Gastroesophageal sphincter (tissue), 4 donors: Measurements from ENCODE around the gene AP1S1. TPM values are rescaled to one million over a fixed set of nuclear protein-coding genes. Genes with fewer than 3 reads are reported as not detected.

ENCODE experiments used
- ATAC-seq: fragments of 150-250 bp; one replicate; pipeline ENCODE4 v1.9.1; 2016; ENCODE audit warnings: mild to moderate bottlenecking, moderate library complexity
- H3K27ac ChIP-seq, 4 donors: fragments of 200-600 bp; sonication (generic) in 3 of 4; 1 replicate in 3 of 4; 2 replicates in 1 of 4; pipeline ENCODE4 v1.5.1; 2016 to 2019
- H3K27me3 ChIP-seq: fragments of 200-600 bp; sonication (generic); one replicate; pipeline ENCODE4 v1.5.1; 2019
- H3K36me3 ChIP-seq, 2 donors: fragments of 200-600 bp; sonication (generic); one replicate each; pipeline ENCODE4 v1.5.1; 2019; ENCODE audit warnings: control low read depth in 1 of 2
- H3K4me1 ChIP-seq, 3 donors: fragments of 200-600 bp; sonication (generic); 1 replicate in 2 of 3; 2 replicates in 1 of 3; pipeline ENCODE4 v1.5.1; 2016 to 2019; ENCODE audit warnings: control low read depth in 2 of 3
- H3K4me3 ChIP-seq, 2 donors: fragments of 200-600 bp; sonication (generic); one replicate each; pipeline ENCODE4 v1.5.1; 2019; ENCODE audit warnings: mild to moderate bottlenecking in 1 of 2, moderate library complexity in 1 of 2
- H3K9me3 ChIP-seq, 3 donors: fragments of 200-600 bp; sonication (generic); one replicate each; pipeline ENCODE4 v1.5.1; 2017 to 2019; ENCODE audit warnings: control low read depth in 2 of 3
- CTCF ChIP-seq, 4 experiments: fragments of 200-600 bp in 2 of 4; fragments of 450-650 bp in 2 of 4; sonication (generic) in 1 of 4; IDR thresholded peaks; one replicate each; pipeline ENCODE4 v1.5.1; 2017 to 2019; ENCODE audit warnings: antibody characterized with exemption in 4 of 4, mild to moderate bottlenecking in 2 of 4, moderate library complexity in 2 of 4
- EP300 ChIP-seq: sonication (generic); formaldehyde crosslinking; IDR thresholded peaks from one replicate; pipeline ENCODE4 v1.6.1; 2017; ENCODE audit warnings: antibody characterized with exemption, mild to moderate bottlenecking
- POLR2A ChIP-seq, 2 donors: fragments of 450-650 bp; IDR thresholded peaks; one replicate each; pipeline ENCODE4 v1.6.1; 2017; ENCODE audit warnings: antibody characterized with exemption in 2 of 2, mild to moderate bottlenecking in 2 of 2, moderate library complexity in 1 of 2
- POLR2AphosphoS5 ChIP-seq: sonication (generic); formaldehyde crosslinking; IDR thresholded peaks from one replicate; pipeline ENCODE4 v1.6.1; 2017; ENCODE audit warnings: antibody characterized with exemption
- WGBS, 2 donors: methylation state at CpG; one replicate each; pipeline ENCODE4 v1.1.5; 2018; ENCODE audit warnings: low coverage in 1 of 2; 5-methylcytosine and 5-hydroxymethylcytosine counted together
- total RNA-seq, 4 donors: library from RNA; depleted of rRNA; stranded (reverse); fragments of >200 nt; gene quantifications; one replicate each; pipeline ENCODE4 v1.1.0, GENCODE V29; 2016

Gene AP1S1
- total RNA-seq, 4 donors from 2014 or later, result 21.9 to 69.5 (median 34.3) TPM

GRCh38 chr7:101140339-101140699, 14.0 kb upstream of the AP1S1 start:
- no peak for TF ChIP-seq EP300
- TF ChIP-seq CTCF (IDR thresholded peaks at IDR 0.05), result no peak
- no peak for TF ChIP-seq POLR2A (IDR thresholded peaks at IDR 0.05)
- TF ChIP-seq POLR2AphosphoS5, result no peak
- no peak overlapping the region for H3K4me3 ChIP-seq
- H3K27ac ChIP-seq, result no peak overlapping the region
- peaks cover 11% of the 10 kb centered on the region for H3K27me3 ChIP-seq
- H3K9me3 ChIP-seq, result no peaks in the 10 kb centered on the region
- no peak for ATAC-seq
- peaks cover 0 to 26% (median 0%) of the 10 kb centered on the region in 3 donors for H3K4me1 ChIP-seq
- 33 to 43% methylated on average over 3 of the region's 3 CpGs for WGBS, 2 donors
- peaks cover 0 to 4% of the 10 kb centered on the region in 2 donors for H3K36me3 ChIP-seq

GRCh38 chr7:101140746-101141382, 13.4 kb upstream of the AP1S1 start:
- Histone ChIP-seq H3K27ac (no peak overlapping the region), H3K27me3 (peaks cover 11% of the 10 kb centered on the region), H3K4me3 (no peak overlapping the region), H3K4me1 (peaks cover 0 to 26% (median 0%) of the 10 kb centered on the region in 3 donors), H3K36me3 (peaks cover 0 to 4% of the 10 kb centered on the region in 2 donors), H3K9me3 (no peaks in the 10 kb centered on the region)
- ATAC-seq, result no peak
- WGBS, 2 donors, result 86 to 87% methylated on average over 4 of the region's 4 CpGs
- no peak for TF ChIP-seq POLR2AphosphoS5
- TF ChIP-seq CTCF (IDR thresholded peaks at IDR 0.05), result no peak
- no peak for TF ChIP-seq POLR2A (IDR thresholded peaks at IDR 0.05)
- TF ChIP-seq EP300, result no peak

- WGBS, 2 donors, result 86 to 90% methylated on average over 2 of the region's 2 CpGs
- Histone ChIP-seq H3K4me1 (peaks cover 2 to 22% (median 8%) of the 10 kb centered on the region in 3 donors), H3K9me3 (no peaks in the 10 kb centered on the region), H3K4me3 (no peak overlapping the region), H3K27ac (no peak overlapping the region), H3K36me3 (peaks cover 0 to 7% of the 10 kb centered on the region in 2 donors), H3K27me3 (peaks cover 21% of the 10 kb centered on the region)
- no peak for ATAC-seq
- TF ChIP-seq POLR2A (IDR thresholded peaks at IDR 0.05), result no peak
These were observed 2.2 kb upstream of the AP1S1 start for GRCh38 chr7:101151908-101152651.

GRCh38 chr7:101154693-101155102, 422 bp downstream of the AP1S1 start:
- Histone ChIP-seq H3K4me1 (peaks cover 2 to 22% (median 8%) of the 10 kb centered on the region in 3 donors), H3K9me3 (no peaks in the 10 kb centered on the region), H3K27me3 (peaks cover 12% of the 10 kb centered on the region), H3K4me3 (peak overlapping the region; percentile 80 to 81), H3K36me3 (peaks cover 0 to 34% of the 10 kb centered on the region in 2 donors), H3K27ac (peak overlapping the region in 1 of 4 donors; percentile 75)
- no peak for TF ChIP-seq POLR2AphosphoS5
- WGBS, 2 donors, result 0% methylated on average over 5 of the region's 34 CpGs; no CpG with 5 or more reads in 1 of the 2 donors
- ATAC-seq, result peak; percentile 42

GRCh38 chr7:101155303-101155702, 1.0 kb downstream of the AP1S1 start:
- Histone ChIP-seq H3K27me3 (peaks cover 18% of the 10 kb centered on the region), H3K9me3 (no peaks in the 10 kb centered on the region), H3K27ac (peak overlapping the region in 1 of 4 donors; percentile 75), H3K4me1 (peaks cover 2 to 22% (median 8%) of the 10 kb centered on the region in 3 donors), H3K36me3 (peaks cover 0 to 40% of the 10 kb centered on the region in 2 donors), H3K4me3 (peak overlapping the region; percentile 80 to 81)
- no peak for ATAC-seq
- no peak for TF ChIP-seq EP300
- no peak for TF ChIP-seq POLR2A (IDR thresholded peaks at IDR 0.05)
- no peak for TF ChIP-seq CTCF (IDR thresholded peaks at IDR 0.05)
- WGBS, 2 donors, result 58% methylated on average over 3 of the region's 4 CpGs; no CpG with 5 or more reads in 1 of the 2 donors

- Histone ChIP-seq H3K4me1 (peaks cover 2 to 22% (median 8%) of the 10 kb centered on the region in 3 donors), H3K27me3 (peaks cover 28% of the 10 kb centered on the region), H3K9me3 (no peaks in the 10 kb centered on the region), H3K27ac (no peak overlapping the region), H3K4me3 (no peak overlapping the region), H3K36me3 (peaks cover 0 to 49% of the 10 kb centered on the region in 2 donors)
- WGBS, 2 donors, result 73 to 86% methylated on average over 6 of the region's 6 CpGs
- TF ChIP-seq POLR2A (IDR thresholded peaks at IDR 0.05) (no peak), EP300 (no peak), POLR2AphosphoS5 (no peak), CTCF (IDR thresholded peaks at IDR 0.05) (no peak)
- no peak for ATAC-seq
These were observed 2.0 kb downstream of the AP1S1 start for GRCh38 chr7:101156277-101156676.
